Hematopoietic multipotent progenitor cell treated with erythropoietin and hydrocortisone succinate and interleukin-3 and kit ligand, for 17 days (in vitro differentiated cells): ENCODE results near the gene ATP4B.

ENCODE experiments used
- DNase-seq: peaks from one replicate; pipeline ENCODE4 v3.0.0-alpha.2; 2015; ENCODE audit warnings: low spot score

Gene ATP4B

DNA sequence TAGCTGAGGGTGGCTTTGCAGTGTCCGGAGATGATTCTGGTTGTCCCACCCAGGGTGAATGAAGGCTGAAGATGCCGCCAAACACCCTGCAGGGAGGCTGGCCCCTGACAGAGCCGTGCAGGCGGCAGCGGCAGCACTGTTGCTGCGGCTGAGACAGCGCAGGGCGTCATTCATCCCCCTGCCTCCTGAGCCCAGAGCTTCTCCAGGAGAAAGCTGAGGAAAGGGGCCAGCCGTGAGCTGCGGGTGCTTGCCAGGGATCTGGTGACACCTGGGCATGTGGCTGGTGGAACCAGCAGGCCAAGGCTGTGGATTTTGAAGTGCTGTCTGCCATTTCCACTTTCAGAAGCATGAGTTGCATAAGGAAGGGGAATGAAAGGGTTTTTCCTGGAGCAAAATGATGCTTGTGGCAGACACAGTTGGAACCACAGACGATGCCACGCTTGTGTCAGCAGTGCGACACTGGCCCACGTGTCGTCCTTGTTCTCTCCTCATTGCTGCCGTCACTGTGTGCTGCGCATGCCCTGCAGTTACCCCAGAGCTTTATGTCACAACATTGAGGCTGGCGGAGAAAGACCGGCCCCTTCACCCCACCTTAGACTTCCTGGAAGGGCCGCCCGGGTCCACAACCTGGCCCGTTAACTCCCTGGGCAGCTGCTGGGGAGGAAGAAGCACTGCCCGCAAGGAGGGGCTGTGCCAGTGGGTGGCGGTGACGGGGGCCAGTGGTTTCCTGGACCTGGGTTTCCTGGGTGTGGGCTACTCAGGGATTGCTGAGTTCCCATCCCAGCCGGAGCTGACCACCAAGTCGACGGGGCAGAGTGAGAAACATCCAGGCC, 50.7 kb downstream of the ATP4B start:
- DNase-seq, result no peak

DNA sequence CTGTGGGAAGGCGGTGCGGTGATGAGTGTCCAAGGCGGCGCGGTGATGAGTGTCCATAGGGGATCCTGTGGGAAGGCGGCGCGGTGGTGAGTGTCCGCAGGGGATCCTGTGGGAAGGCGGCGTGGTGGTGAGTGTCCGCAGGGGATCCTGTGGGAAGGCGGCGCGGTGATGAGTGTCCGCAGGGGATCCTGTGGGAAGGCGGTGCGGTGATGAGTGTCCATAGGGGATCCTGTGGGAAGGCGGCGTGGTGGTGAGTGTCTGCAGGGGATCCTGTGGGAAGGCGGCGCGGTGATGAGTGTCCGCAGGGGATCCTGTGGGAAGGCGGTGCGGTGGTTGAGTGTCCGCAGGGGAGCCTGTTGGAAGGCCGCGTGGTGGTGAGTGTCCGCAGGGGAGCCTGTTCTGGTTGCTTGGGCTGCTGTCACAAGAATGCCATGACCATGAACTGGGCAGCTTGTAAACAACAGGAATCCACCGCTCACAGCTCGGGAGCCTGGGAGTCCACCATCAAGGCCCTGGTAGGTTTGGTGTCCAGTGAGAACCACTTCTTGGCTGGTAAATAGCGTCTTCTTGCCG, 52.0 kb downstream of the ATP4B start:
- DNase-seq, result no peak

DNA sequence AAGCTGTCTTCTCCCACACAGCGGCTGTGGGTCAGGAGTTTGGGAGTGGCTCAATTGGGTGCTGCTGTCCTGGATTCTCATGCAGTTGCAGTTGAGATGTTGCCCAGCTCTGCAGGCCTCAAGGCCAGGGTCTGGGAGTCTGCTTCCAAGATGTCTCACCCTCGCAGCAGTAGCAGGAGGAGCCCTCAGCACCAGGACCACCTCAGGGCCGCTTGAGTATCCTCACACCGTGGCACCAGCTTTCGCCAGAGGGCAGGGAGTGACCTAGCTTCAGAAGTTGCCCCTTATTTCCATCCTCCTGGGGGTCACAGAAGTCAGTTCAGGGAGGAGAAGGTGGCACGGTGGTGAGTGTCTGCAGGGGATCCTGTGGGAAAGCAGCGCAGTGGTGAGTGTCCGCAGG, 52.5 kb downstream of the ATP4B start:
- DNase-seq, result no peak

DNA sequence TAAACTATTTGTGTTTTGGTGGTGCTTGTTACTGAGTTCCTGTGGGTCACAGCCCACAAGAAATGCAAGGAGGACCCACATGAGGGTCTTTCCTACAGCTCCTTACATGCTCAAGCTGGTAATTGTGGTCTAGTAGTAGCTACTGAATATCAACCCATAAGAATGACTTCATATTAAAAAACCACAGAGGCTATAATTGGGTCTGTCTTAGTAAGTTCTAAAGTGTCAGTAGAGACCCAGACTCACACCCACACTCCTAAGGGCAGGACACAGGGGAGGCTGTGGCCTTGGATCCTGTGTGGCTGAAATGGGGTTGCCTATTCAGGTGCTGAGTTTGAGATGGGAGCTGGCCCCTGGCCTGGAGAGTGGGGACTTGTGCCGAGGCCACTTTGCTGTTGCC, 53.8 kb downstream of the ATP4B start:
- DNase-seq, result no peak

DNA sequence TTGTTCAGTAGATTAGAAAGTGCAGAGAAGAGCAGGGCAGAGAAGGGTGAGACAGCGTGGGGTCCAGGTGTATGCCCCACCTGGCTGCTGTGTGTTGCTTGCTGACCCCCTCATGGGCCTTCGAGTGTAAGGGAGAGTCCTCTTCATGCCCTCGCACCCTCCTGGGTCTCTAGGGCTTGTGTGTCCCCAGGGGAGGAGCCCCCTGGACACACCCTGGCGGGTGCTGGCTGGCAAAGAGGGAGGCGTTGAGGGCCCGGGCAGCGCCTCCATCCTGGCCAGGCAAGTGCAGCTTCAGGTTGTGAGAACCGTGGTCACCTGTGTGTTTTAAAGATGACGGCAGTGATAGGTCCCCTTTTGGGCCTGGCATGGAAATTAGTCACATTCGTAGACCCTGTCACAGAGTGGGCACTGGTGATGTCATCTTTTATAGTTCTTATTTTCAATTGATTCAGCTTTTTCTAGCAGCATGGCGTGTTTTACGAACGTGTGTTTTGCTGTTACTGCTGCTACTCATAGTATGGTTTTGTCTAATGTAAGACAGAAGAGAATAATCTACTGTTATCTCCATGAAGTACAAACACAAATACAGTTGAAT, 54.8 kb downstream of the ATP4B start:
- DNase-seq, result no peak

DNA sequence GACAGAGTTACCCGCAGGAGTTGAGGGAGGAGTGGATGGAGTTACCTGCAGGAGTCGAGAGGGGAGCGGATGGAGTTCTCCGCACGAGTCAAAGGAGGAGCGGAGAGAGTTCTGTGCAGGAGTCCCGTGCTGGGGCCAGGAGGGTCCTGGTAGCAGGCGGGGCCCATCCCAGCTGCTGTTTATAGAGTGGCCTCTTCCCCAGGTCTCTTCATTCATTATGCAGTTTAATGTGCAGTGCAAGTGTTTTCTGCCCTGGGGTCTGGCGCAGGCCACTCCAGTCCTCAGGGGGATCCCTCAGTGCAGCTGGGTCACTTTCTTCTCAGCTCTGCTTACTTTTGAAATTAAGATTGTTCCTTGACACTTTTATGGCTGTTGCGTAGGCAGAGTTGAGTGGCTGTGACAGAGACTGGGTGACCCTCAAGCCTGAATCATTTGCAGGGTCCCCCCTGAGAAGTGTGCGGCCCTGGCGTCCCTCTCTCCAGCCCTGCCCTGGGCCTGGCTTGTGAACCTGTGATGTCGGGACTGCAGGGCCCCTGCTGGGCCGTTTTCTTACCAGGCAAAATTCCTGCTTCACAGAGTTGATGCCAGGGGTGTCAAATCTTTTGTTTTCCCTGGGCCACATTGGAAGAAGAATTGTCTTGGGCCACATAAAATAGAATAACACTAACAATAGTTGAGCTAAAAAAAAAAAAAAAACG, 55.6 kb downstream of the ATP4B start:
- no peak for DNase-seq

DNA sequence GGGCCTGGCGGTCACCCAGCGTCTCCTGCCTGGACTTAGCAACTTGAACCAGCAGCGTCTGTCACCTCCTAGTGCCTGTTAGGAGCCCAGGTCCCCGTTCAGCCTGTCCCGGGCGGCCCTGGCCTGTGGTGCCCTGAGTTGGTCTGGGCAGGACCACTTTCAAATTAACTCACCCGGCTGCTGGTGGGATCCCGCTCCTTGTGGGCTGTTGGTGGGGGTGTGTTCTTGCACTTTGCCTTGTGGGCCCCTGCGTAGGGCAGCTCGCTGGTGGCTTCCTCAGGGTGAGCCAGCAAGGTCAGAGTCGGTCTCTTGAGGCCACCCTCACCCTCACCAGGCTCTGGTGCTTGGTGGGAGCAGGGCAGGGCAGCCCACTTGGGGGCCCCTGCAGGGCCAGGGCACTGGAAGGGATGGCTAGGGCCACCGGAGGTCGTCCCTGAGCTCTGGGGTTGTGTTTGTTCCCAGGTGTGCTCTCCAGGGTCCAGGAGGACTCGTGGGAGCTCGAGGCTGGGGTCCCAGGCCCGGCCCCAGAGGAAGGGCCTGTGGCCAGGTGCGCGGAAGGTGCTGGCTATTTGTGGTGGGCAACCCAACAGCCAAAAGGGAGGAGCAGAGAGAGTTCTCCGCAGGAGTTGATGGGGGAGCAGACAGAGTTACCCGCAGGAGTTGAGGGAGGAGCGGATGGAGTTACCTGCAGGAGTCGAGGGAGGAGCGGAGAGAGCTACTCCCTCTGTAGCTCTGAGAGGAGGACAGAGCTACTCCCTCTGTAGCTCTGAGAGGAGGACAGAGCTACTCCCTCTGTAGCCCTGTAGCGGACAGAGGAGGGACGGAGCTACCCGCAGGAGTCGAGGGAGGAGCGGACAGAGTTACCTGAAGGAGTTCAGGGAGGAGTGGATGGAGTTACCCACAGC, 56.6 kb downstream of the ATP4B start:
- no peak for DNase-seq

DNA sequence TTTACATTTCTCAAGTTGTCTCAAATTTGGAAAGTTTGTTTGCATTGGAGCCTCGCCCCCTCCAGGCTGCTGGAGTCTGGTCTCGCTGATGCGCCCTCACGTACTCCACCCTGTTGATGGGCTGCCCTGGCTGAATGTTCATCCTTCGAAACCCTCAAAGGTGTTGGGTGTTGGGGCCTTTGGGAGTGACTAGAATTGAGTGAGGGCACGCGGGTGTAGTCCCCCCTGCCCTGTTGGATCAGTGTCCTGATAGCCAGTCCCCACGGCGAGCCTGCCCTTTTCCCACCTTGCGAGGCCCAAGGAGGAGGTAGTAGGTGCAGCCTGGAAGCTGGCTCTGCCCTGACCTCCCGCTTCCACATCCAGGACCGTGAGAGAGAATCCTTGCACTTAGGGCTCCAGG, 58.6 kb downstream of the ATP4B start:
- no peak for DNase-seq
